ENCODE measurements around the gene ANKMY1.

- TF ChIP-seq CTCF (IDR thresholded peaks at IDR 0.05) (no peak), POLR2A (IDR thresholded peaks at IDR 0.05) (no peak)
Observed at GRCh38 chr2:240596491-240596931, 38.7 kb upstream of the ANKMY1 start.
